OCI-LY7 (cell line): ENCODE measurements around the gene BRMS1. TPM values are rescaled to one million over a fixed set of nuclear protein-coding genes. Genes with fewer than 3 reads are reported as not detected.

Experiments used
- BruUV-seq: library from RNA; stranded (reverse); fragments of 400-500 nt; replicated peaks from 2 replicates; lab custom pipeline; 2021; lab: Mats Ljungman, UMichigan
- CTCF ChIA-PET: fragments of 300-600 bp; sonication (Branson Sonifier 250); formaldehyde crosslinking; loops from one replicate; lab custom pipeline; 2022; ENCODE audit warnings: antibody characterized with exemption; ENCODE audit not compliant: unreplicated experiment; lab: Charles Lee
- POLR2A ChIA-PET: fragments of 300-600 bp; sonication (Branson Sonifier 250); formaldehyde crosslinking; loops from one replicate; lab custom pipeline; 2022; ENCODE audit warnings: antibody characterized with exemption; lab: Charles Lee
- DNase-seq: peaks from one replicate; pipeline ENCODE4 v3.0.0-alpha.2; 2015; ENCODE audit warnings: low spot score
- H2AFZ ChIP-seq: fragments of 200-600 bp; sonication (generic), shearing (Covaris generic); 2 replicates; pipeline ENCODE4 v1.6.1; 2014; ENCODE audit warnings: mild to moderate bottlenecking, antibody characterized with exemption, low read length, moderate library complexity
- H3K27ac ChIP-seq: fragments of 200-600 bp; sonication (generic); 2 replicates; pipeline ENCODE4 v1.5.1; 2014; ENCODE audit warnings: mixed run types, low read depth, mild to moderate bottlenecking, moderate library complexity, low read length, inconsistent platforms; ENCODE audit not compliant: poor library complexity, severe bottlenecking
- H3K36me3 ChIP-seq: fragments of 200-600 bp; sonication (generic); 2 replicates; pipeline ENCODE4 v1.6.1; 2014; ENCODE audit warnings: mild to moderate bottlenecking, antibody characterized with exemption, low read length, moderate library complexity, mixed read lengths; ENCODE audit not compliant: insufficient read depth
- H3K4me1 ChIP-seq: fragments of 200-600 bp; sonication (generic); 2 replicates; pipeline ENCODE4 v1.5.1; 2014; ENCODE audit warnings: mild to moderate bottlenecking, low read length; ENCODE audit not compliant: insufficient read depth, poor library complexity, severe bottlenecking
- H3K4me2 ChIP-seq: fragments of 200-600 bp; sonication (generic); 2 replicates; pipeline ENCODE4 v1.6.1; 2014; ENCODE audit warnings: mild to moderate bottlenecking, low read length
- H3K4me3 ChIP-seq: fragments of 200-600 bp; sonication (generic); 2 replicates; pipeline ENCODE4 v1.5.1; 2014; ENCODE audit warnings: mild to moderate bottlenecking, low read depth, low read length; ENCODE audit not compliant: poor library complexity, severe bottlenecking
- H3K79me2 ChIP-seq: fragments of 200-600 bp; sonication (generic); 2 replicates; pipeline ENCODE4 v1.6.1; 2016; ENCODE audit warnings: low read depth, mild to moderate bottlenecking, low read length, moderate library complexity, mixed read lengths; ENCODE audit not compliant: insufficient read depth
- H3K9me2 ChIP-seq: fragments of 200-600 bp; sonication (generic); 2 replicates; pipeline ENCODE4 v1.6.1; 2016; ENCODE audit warnings: mild to moderate bottlenecking, low read length, mixed read lengths; ENCODE audit not compliant: insufficient read depth
- H3K9me3 ChIP-seq: fragments of 200-600 bp; sonication (generic); 2 replicates; pipeline ENCODE4 v1.6.1; 2014; ENCODE audit warnings: mild to moderate bottlenecking, mixed run types, low read length, mixed read lengths
- H4K20me1 ChIP-seq: fragments of 200-600 bp; sonication (generic); 2 replicates; pipeline ENCODE4 v1.6.1; 2014; ENCODE audit warnings: mild to moderate bottlenecking, antibody characterized with exemption, low read length, moderate library complexity, mixed read lengths; ENCODE audit not compliant: insufficient read depth
- EZH2phosphoT487 ChIP-seq: fragments of 200-600 bp; sonication (generic); IDR thresholded peaks from 2 replicates; pipeline ENCODE4 v1.6.1; 2018; ENCODE audit warnings: low read depth, borderline replicate concordance, mild to moderate bottlenecking, mixed run types, antibody characterized with exemption, low read length, moderate library complexity, mixed read lengths
- intact Hi-C: fragments of 100-400 bp; cut with micrococcal nuclease; formaldehyde crosslinking; loops from one replicate; pipeline ENCODE4 v1.10.0; 2022; ENCODE audit not compliant: unreplicated experiment
- total RNA-seq, 2 experiments: library from RNA; depleted of rRNA in 1 of 2; stranded (reverse); fragments of >200 nt in 1 of 2; shearing (Covaris generic) in 1 of 2; gene quantifications; 2 replicates each; pipeline ENCODE4 v1.2.3, GENCODE V29; 2014 to 2022
- TF ChIP-seq, protein P1 (sequence below): fragments of 200-600 bp; sonication (generic); conservative IDR thresholded peaks from 2 replicates; pipeline ENCODE4 v1.5.1; 2014; ENCODE audit warnings: mild to moderate bottlenecking, antibody characterized with exemption, low read length, moderate library complexity, mixed read lengths

BRMS1 gene
- total RNA-seq, 2 experiments from 2014 or later: 43.1 to 43.8 TPM

DNA sequence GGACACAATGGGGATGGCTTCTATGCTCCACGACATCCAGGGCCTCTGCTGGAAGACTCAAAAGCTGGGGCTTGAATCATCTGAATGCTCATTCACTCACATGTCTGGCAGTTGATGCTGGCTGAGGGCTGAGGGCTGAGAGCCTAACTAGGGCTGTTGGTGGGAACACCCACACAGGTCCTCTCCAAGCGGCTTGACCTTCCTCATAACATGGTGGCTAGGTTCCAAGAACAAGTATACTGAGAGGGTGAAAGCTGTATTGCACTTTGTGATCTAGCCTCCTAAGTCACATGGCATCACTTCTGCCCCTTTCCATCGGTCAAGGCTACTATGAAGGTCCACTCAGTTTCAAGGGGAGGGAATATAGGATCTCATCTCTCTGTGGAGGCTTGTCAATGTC, 45.7 kb downstream of the BRMS1 start:
- Histone ChIP-seq H3K27ac (no peak overlapping the region), H3K4me2 (no peak overlapping the region), H3K9me2 (no peaks in the 10 kb centered on the region), H3K4me3 (no peak overlapping the region), H4K20me1 (no peaks in the 10 kb centered on the region), H3K79me2 (no peaks in the 10 kb centered on the region), H2AFZ (no peak overlapping the region), H3K4me1 (no peaks in the 10 kb centered on the region), H3K9me3 (no peaks in the 10 kb centered on the region), H3K36me3 (no peaks in the 10 kb centered on the region)
- no TSS peak for BruUV-seq
- TF ChIP-seq, protein P1, sequence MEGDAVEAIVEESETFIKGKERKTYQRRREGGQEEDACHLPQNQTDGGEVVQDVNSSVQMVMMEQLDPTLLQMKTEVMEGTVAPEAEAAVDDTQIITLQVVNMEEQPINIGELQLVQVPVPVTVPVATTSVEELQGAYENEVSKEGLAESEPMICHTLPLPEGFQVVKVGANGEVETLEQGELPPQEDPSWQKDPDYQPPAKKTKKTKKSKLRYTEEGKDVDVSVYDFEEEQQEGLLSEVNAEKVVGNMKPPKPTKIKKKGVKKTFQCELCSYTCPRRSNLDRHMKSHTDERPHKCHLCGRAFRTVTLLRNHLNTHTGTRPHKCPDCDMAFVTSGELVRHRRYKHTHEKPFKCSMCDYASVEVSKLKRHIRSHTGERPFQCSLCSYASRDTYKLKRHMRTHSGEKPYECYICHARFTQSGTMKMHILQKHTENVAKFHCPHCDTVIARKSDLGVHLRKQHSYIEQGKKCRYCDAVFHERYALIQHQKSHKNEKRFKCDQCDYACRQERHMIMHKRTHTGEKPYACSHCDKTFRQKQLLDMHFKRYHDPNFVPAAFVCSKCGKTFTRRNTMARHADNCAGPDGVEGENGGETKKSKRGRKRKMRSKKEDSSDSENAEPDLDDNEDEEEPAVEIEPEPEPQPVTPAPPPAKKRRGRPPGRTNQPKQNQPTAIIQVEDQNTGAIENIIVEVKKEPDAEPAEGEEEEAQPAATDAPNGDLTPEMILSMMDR: no peak
- no peak for TF ChIP-seq EZH2phosphoT487
- DNase-seq: no peak
- ChIA-PET POLR2A (no interaction called here), CTCF (interaction anchor here (0.6 kb wide), 1 partner anchor 12 kb away, joined by 3 read pairs; no protein-coding TSS in a partner anchor)
- intact Hi-C loops: no loop called here

DNA sequence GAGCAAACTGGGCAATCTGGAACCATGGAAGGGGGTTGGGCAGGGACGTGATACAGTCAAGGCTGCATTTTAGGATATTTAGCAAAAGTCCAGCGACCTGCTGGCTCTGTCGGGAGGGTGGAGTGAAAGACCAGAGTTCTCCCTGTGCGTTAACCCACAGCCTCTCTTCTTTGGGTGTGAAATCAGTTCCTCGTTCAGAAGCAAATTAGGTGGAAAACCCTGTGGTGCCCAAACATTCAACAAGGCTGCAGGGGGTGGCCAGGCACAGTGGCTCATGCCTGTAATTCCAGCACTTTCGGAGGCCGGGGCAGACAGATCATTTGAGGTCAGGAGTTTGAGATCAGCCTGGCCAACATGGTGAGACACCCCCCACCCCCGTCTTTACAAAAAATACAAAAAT, 47.3 kb downstream of the BRMS1 start:
- no peak overlapping the region for H3K4me3 ChIP-seq
- H3K9me2 ChIP-seq: no peaks in the 10 kb centered on the region
- DNase-seq: no peak
- BruUV-seq: no TSS peak
- intact Hi-C loops: no loop called here
- H2AFZ ChIP-seq: no peak overlapping the region
- ChIA-PET CTCF (no interaction called here), POLR2A (interaction anchor here (1.7 kb wide), 1 partner anchor 9 kb away, joined by 5 read pairs; the partner anchor contains the start of gene YIF1A)
- H3K27ac ChIP-seq: no peak overlapping the region
- TF ChIP-seq, protein P1: no peak
- no peak for TF ChIP-seq EZH2phosphoT487
- no peaks in the 10 kb centered on the region for H3K4me1 ChIP-seq
- H3K36me3 ChIP-seq: no peaks in the 10 kb centered on the region
- no peaks in the 10 kb centered on the region for H4K20me1 ChIP-seq
- no peaks in the 10 kb centered on the region for H3K79me2 ChIP-seq
- no peak overlapping the region for H3K4me2 ChIP-seq
- H3K9me3 ChIP-seq: no peaks in the 10 kb centered on the region

DNA sequence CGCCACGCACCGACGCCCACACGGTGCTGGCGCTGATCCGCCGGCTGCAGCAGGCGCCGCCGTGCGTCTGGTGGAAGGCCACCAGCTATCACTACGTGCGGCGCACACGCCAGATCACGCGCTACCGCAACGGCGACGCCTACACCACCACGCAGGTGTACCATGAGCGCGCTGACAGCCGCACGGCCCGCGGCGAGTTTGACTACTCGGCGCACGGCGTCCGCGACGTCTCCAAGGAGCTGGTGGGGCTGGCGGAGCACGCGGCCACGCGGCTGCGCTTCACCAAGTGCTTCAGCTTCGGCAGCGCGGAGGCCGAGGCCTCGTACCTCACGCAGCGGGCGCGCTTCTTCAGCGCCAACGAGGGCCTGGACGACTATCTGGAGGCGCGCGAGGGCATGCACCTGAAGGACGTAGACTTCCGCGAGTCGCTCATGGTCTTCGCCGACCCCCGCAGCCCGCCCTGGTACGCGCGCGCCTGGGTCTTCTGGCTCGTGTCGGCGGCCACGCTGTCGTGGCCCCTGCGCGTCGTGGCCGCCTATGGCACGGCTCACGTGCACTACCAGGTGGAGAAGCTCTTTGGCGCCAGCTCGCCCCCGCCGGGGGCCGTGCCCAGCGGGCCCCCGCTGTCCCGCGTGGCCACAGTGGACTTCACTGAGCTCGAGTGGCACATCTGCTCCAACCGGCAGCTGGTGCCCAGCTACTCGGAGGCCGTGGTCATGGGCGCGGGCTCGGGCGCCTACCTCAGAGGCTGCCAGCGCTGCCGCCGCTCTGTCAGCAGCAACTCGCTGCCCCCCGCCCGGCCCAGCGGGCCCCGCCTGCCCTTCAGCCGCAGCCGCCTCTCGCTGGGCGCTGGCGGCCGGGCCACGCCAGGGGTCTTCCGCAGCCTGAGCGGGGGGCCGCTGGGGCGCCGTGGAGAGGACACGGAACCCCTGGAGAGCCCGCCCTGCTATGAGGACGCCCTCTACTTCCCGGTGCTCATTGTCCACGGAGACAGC, 50.0 kb downstream of the BRMS1 start:
- Histone ChIP-seq H3K4me2 (no peak overlapping the region), H4K20me1 (no peaks in the 10 kb centered on the region), H3K79me2 (no peaks in the 10 kb centered on the region), H3K4me1 (peaks cover 6% of the 10 kb centered on the region), H3K9me2 (no peaks in the 10 kb centered on the region), H3K4me3 (no peak overlapping the region), H3K27ac (no peak overlapping the region), H3K9me3 (no peaks in the 10 kb centered on the region), H2AFZ (no peak overlapping the region), H3K36me3 (no peaks in the 10 kb centered on the region)
- intact Hi-C loops: no loop called here
- no peak for DNase-seq
- POLR2A ChIA-PET: no interaction called here
- CTCF ChIA-PET: no interaction called here
- no peak for TF ChIP-seq EZH2phosphoT487
- TF ChIP-seq, protein P1: no peak
- BruUV-seq: no TSS peak
